ENCODE measurements around the gene CPA3.

CPA3 gene

DNA sequence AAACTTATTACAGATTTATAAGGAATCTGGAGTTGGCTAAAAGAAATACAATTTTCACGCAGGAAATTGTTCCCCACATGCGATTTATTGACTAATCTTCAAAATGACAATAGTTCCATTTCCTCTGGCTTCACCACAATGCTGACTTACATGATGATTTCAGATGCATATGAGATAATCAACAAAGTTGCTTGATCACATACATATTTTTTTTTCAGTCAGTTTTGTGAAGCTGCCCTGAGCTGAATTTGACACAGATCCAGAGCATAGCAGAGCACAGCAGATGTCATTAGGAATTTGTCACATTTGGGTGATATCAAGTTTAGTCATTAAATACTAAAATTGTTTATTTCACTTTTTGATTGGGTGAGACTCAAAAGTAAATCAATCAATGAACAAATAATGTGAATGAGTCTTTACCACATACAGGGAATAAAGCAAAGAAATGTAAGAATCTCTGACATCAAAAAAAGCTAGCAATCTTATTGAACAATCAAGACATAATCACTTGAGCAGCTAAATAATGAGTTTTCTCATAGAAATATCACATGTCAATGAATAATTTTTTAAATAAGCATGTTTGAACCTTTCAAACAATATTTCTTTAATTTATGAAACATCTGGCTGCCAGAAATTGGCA lies 19.2 kb upstream of the CPA3 start:
- Histone ChIP-seq H3K27me3 (ENCODE audit: insufficient read depth, poor library complexity, severe bottlenecking) (no peaks in the 10 kb centered on the region), H3K4me3 (replicated peaks; ENCODE audit: insufficient read depth, low read length) (no peak overlapping the region), H3K27ac (replicated peaks) (no peak overlapping the region)
- DNase-seq (ENCODE audit: low read depth in 1 of 2, low spot score in 1 of 2) = no peak
- no peak for TF ChIP-seq POLR2AphosphoS5 (IDR thresholded peaks at IDR 0.05; ENCODE audit: low read depth)
- TF ChIP-seq GABPA (IDR thresholded peaks at IDR 0.05; ENCODE audit: low read depth) = no peak
- TF ChIP-seq, protein P1, sequence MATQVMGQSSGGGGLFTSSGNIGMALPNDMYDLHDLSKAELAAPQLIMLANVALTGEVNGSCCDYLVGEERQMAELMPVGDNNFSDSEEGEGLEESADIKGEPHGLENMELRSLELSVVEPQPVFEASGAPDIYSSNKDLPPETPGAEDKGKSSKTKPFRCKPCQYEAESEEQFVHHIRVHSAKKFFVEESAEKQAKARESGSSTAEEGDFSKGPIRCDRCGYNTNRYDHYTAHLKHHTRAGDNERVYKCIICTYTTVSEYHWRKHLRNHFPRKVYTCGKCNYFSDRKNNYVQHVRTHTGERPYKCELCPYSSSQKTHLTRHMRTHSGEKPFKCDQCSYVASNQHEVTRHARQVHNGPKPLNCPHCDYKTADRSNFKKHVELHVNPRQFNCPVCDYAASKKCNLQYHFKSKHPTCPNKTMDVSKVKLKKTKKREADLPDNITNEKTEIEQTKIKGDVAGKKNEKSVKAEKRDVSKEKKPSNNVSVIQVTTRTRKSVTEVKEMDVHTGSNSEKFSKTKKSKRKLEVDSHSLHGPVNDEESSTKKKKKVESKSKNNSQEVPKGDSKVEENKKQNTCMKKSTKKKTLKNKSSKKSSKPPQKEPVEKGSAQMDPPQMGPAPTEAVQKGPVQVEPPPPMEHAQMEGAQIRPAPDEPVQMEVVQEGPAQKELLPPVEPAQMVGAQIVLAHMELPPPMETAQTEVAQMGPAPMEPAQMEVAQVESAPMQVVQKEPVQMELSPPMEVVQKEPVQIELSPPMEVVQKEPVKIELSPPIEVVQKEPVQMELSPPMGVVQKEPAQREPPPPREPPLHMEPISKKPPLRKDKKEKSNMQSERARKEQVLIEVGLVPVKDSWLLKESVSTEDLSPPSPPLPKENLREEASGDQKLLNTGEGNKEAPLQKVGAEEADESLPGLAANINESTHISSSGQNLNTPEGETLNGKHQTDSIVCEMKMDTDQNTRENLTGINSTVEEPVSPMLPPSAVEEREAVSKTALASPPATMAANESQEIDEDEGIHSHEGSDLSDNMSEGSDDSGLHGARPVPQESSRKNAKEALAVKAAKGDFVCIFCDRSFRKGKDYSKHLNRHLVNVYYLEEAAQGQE (IDR thresholded peaks at IDR 0.05; ENCODE audit: insufficient replicate concordance, low read depth) = no peak
- no peak for TF ChIP-seq SPI1 (IDR thresholded peaks at IDR 0.05; ENCODE audit: borderline replicate concordance, low read depth)
- TF ChIP-seq, protein P2, sequence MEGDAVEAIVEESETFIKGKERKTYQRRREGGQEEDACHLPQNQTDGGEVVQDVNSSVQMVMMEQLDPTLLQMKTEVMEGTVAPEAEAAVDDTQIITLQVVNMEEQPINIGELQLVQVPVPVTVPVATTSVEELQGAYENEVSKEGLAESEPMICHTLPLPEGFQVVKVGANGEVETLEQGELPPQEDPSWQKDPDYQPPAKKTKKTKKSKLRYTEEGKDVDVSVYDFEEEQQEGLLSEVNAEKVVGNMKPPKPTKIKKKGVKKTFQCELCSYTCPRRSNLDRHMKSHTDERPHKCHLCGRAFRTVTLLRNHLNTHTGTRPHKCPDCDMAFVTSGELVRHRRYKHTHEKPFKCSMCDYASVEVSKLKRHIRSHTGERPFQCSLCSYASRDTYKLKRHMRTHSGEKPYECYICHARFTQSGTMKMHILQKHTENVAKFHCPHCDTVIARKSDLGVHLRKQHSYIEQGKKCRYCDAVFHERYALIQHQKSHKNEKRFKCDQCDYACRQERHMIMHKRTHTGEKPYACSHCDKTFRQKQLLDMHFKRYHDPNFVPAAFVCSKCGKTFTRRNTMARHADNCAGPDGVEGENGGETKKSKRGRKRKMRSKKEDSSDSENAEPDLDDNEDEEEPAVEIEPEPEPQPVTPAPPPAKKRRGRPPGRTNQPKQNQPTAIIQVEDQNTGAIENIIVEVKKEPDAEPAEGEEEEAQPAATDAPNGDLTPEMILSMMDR (IDR thresholded peaks at IDR 0.05; ENCODE audit: insufficient read depth, low read length) = no peak

DNA sequence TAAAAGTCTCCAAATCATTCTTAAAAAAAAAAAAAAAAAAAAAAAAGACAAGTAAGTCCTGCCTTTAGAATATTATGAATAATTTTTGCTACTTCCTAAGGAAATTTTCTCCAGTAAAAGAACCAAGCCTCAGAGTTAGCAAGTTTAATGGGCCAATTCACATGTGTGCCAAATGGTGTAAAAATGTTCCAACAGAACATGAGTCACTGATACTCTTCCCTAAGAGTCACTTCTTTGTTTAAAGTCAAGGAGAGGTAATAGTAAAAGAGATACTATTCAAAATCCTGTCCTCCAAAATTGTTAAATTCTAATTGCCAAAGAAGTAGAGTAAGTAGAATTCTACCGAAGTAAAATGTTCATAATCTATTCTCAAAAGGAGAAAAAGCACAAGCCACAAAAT lies 17.7 kb upstream of the CPA3 start:
- no peak for DNase-seq (ENCODE audit: low read depth in 1 of 2, low spot score in 1 of 2)
- H3K27ac ChIP-seq (replicated peaks) = no peak overlapping the region
- H3K4me3 ChIP-seq (replicated peaks; ENCODE audit: insufficient read depth, low read length) = no peak overlapping the region
- TF ChIP-seq SPI1 (IDR thresholded peaks at IDR 0.05; ENCODE audit: borderline replicate concordance, low read depth) (no peak), GABPA (IDR thresholded peaks at IDR 0.05; ENCODE audit: low read depth) (no peak)
- TF ChIP-seq, protein P2 (IDR thresholded peaks at IDR 0.05; ENCODE audit: insufficient read depth, low read length) = no peak
- TF ChIP-seq, protein P1 (IDR thresholded peaks at IDR 0.05; ENCODE audit: insufficient replicate concordance, low read depth) = no peak
- no peaks in the 10 kb centered on the region for H3K27me3 ChIP-seq (ENCODE audit: insufficient read depth, poor library complexity, severe bottlenecking)

DNA sequence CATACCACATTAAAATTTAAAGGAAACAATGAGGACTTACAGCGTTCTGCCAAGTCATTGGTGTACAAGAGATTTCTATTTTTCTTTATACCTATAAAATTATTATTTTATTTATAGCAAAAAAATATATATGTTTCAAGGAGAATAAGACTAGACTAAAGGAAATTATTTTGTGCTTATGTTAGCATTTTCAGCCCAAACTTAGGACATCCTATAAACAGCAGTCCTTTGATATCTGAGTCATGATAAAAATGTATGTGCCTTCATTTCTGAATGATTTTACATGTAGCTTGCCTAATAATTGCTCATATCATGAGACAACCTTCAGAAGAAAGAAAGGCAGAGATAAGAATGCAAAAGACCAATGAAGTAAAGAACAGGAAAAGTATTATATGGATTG lies 16.7 kb upstream of the CPA3 start:
- Histone ChIP-seq H3K27ac (replicated peaks) (no peak overlapping the region), H3K27me3 (ENCODE audit: insufficient read depth, poor library complexity, severe bottlenecking) (no peaks in the 10 kb centered on the region), H3K4me3 (replicated peaks; ENCODE audit: insufficient read depth, low read length) (no peak overlapping the region)
- no peak for TF ChIP-seq GABPA (IDR thresholded peaks at IDR 0.05; ENCODE audit: low read depth)
- no peak for TF ChIP-seq SPI1 (IDR thresholded peaks at IDR 0.05; ENCODE audit: borderline replicate concordance, low read depth)
- no peak for TF ChIP-seq POLR2AphosphoS5 (IDR thresholded peaks at IDR 0.05; ENCODE audit: low read depth)
- TF ChIP-seq, protein P1 (IDR thresholded peaks at IDR 0.05; ENCODE audit: insufficient replicate concordance, low read depth) = no peak
- TF ChIP-seq, protein P2 (IDR thresholded peaks at IDR 0.05; ENCODE audit: insufficient read depth, low read length) = no peak
- DNase-seq (ENCODE audit: low read depth in 1 of 2, low spot score in 1 of 2) = no peak

Measured in HL-60 (cell line).